Choroid plexus epithelial cell (primary cell): Measurements from ENCODE around the gene MCTP1.
"Not testable (repeated sequence)": the region's sequence is repeated elsewhere in the genome, so short reads cannot be mapped to it uniquely, and the experiment has no call there.

Experiments used
- DNase-seq: peaks from one replicate; pipeline ENCODE4 v3.0.0-alpha.2; 2010; ENCODE audit warnings: low read depth
- H3K4me3 ChIP-seq: 2 replicates; pipeline ENCODE4 v1.5.1; 2011; ENCODE audit warnings: low read depth, mild to moderate bottlenecking, control low read depth, low read length, moderate library complexity
- TF ChIP-seq, protein P1 (sequence below): conservative IDR thresholded peaks from 2 replicates; pipeline ENCODE4 v1.5.1; 2011; ENCODE audit warnings: low read depth, mild to moderate bottlenecking, control low read depth, inconsistent platforms, low read length, moderate library complexity

The MCTP1 gene

DNA sequence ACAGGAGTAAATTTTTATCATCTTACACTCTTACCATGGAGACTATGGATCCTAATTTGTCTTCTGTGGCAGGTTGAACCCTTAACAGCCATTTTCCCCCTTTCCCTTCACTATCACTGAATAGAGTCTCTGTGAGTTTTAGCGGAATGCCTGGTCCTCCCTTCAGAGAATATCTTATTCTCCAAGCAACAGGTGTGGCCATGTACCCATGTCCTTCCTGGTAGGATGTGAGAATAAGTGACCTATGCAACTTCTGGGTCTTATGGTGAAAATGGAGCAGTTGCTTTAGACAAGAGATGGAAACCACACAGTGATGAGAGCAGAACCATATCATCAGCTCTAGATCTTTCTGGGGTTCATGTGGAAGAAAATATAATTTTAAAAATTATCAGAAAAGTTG is 312.6 kb downstream of the MCTP1 start:
- TF ChIP-seq, protein P1, sequence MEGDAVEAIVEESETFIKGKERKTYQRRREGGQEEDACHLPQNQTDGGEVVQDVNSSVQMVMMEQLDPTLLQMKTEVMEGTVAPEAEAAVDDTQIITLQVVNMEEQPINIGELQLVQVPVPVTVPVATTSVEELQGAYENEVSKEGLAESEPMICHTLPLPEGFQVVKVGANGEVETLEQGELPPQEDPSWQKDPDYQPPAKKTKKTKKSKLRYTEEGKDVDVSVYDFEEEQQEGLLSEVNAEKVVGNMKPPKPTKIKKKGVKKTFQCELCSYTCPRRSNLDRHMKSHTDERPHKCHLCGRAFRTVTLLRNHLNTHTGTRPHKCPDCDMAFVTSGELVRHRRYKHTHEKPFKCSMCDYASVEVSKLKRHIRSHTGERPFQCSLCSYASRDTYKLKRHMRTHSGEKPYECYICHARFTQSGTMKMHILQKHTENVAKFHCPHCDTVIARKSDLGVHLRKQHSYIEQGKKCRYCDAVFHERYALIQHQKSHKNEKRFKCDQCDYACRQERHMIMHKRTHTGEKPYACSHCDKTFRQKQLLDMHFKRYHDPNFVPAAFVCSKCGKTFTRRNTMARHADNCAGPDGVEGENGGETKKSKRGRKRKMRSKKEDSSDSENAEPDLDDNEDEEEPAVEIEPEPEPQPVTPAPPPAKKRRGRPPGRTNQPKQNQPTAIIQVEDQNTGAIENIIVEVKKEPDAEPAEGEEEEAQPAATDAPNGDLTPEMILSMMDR: no peak
- DNase-seq: no peak
- no peak overlapping the region for H3K4me3 ChIP-seq

DNA sequence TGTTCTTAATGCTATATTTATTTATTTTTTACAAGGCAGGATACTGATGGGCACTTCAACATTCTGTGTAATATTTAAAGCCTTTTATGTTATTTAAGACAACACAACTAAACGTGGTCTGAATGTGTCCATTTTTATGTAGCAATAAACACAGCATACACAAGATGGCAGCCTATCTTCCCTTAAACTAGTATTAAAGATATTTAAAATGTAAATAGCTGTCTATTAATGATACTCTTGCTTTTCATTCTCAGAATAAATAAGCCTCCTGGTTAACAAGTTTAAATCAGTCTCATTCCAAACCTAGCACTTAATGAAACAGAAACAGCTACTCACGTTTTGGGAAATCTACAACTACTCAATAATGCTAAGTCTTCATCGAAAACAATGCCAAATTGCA is 315.7 kb downstream of the MCTP1 start:
- DNase-seq: peak; percentile 75

DNA sequence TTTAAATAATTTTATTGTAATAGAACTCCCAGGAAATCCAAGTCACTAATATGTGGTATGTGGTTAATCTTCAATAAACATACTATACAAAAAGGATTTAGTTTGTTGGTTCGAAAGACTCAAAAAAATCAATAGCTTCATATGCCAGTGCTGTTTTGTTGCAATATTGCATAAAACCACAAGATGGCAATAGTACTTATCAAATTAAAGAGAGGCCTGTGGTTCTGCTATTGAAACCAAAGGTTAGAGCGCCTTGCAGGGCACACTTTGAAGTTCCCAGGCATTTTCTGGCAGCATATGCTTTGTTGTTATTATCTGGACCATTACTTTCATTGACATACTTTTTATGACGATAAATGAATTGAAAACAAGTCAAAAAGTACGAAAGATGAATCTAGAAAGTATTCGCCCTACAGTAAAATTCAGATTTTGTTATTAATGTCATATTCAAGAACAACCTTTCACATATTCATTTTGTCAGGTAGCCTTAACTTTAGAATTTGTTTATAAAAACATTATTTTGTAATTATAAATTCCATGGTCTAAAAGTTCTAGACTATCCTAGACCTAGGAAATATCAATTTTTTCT is 316.3 kb downstream of the MCTP1 start:
- H3K4me3 ChIP-seq: no peak overlapping the region
- TF ChIP-seq, protein P1: peak; percentile 76
- DNase-seq: peak; percentile 88

More for the DNA sequence above, 315.7 kb downstream of the MCTP1 start:
- TF ChIP-seq, protein P1: peak; percentile 47
- H3K4me3 ChIP-seq: no peak overlapping the region

DNA sequence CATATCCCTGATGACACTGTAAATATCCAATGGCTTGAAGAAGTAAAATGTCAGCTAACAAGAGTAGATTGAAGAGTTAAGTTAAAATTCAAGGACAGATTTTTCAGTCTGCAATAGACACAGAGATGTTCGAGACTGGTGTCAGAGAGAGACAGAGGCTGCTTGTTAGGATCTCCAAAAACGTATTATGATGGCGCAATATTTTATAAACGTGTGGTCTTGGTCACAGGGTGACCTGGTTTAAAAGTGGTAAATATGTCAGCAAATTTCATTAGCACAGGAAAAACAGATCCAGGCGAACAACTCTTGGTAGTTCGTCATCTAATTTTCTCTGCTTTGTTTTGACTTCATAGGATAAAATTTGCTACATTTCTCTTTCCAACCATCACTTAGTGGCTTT is 317.4 kb downstream of the MCTP1 start:
- TF ChIP-seq, protein P1: no peak
- no peak overlapping the region for H3K4me3 ChIP-seq
- DNase-seq: no peak

DNA sequence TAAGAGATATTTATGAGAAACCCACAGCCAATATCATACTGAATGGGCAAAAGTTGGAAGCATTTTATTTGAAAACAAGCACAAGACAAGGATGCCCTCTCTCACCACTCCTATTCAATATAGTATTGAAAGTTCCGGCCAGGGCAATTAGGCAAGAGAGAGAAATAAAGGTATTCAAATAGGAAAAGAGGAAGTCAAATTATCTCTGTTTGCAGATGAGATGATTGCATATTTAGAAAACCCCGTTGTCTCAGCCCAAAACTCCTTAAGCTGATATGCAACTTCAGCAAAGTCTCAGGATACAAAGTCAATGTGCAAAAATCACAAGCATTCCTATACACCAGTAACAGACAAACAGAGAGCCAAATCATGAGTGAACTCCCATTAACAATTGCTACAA is 325.6 kb downstream of the MCTP1 start:
- DNase-seq, H3K4me3 ChIP-seq: not testable (repeated sequence)

DNA sequence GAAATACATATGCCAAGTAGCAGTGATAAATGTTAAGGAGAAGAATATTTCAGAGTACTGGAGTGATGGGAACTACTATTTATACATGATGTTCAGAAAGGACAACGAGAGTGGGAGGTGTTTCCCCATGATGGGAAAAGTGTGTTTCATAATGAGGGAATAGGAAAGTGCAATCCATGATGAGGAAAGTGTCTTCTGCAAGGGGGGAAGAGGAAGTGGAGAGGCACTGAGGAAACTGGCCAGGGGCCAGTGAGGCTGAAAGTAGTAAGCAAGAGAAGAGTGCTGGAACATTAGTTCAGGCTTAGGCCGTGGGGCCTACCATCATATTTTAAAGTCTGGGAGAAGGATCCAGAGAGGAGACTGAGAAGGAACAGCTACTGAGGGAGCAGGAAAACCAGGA is 339.2 kb downstream of the MCTP1 start:
- no peak overlapping the region for H3K4me3 ChIP-seq
- TF ChIP-seq, protein P1: no peak
- no peak for DNase-seq

DNA sequence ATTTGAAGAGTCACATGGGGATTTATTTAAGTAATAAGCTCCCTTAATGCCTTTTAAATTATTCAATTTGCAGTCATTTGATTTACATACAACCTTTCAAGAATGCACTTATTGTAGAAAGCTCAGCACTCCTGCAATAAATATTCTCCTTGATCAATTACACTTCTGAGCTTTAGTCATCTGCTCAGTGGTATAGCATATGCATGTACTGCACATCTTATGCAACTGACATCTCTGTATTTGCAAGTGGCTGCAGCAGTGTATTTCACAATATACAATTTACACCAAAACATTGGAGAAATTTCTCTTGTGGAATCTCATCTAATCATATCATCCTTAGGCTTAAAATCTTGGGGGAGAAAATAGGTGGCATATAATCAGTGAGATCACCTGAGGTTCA is 340.7 kb downstream of the MCTP1 start:
- TF ChIP-seq, protein P1: no peak
- no peak overlapping the region for H3K4me3 ChIP-seq
- peak; percentile 17 for DNase-seq
